H1 (cell line): ENCODE results near the gene ZNG1F.
"Not testable (repeated sequence)": the region's sequence is repeated elsewhere in the genome, so short reads cannot be mapped to it uniquely, and the experiment has no call there.

Experiments
- CHD1 ChIP-seq: IDR thresholded peaks from 2 replicates; pipeline ENCODE4 v1.6.1; 2012; ENCODE audit warnings: low read depth, low read length, improper control_type of control experiment
- EGR1 ChIP-seq: IDR thresholded peaks from 2 replicates; pipeline ENCODE4 v1.6.1; 2011; ENCODE audit warnings: low read depth, low read length, borderline replicate concordance
- JUN ChIP-seq: IDR thresholded peaks from 2 replicates; pipeline ENCODE4 v1.6.1; 2011; ENCODE audit warnings: low read depth, mild to moderate bottlenecking, improper control_type of control experiment, low read length
- JUND ChIP-seq: IDR thresholded peaks from 2 replicates; pipeline ENCODE4 v1.6.1; 2011; ENCODE audit warnings: mild to moderate bottlenecking, improper control_type of control experiment, low read length
- KDM1A ChIP-seq: fragments of 200-600, 300-600 bp; sonication (generic); IDR thresholded peaks from 2 replicates; pipeline ENCODE4 v1.7.1; 2016; ENCODE audit warnings: mild to moderate bottlenecking, low read length, borderline replicate concordance
- POLR2A ChIP-seq, 2 experiments: IDR thresholded peaks; 1 replicate in 1 of 2; 2 replicates in 1 of 2; pipeline ENCODE4 v1.6.1; 2011; ENCODE audit warnings: low read depth in 2 of 2, low read length in 2 of 2, mild to moderate bottlenecking in 2 of 2; ENCODE audit errors: control extremely low read depth in 1 of 2
- SP2 ChIP-seq: IDR thresholded peaks from 2 replicates; pipeline ENCODE4 v1.6.1; 2012; ENCODE audit warnings: mild to moderate bottlenecking, low read length, inconsistent platforms
- SRF ChIP-seq: IDR thresholded peaks from 2 replicates; pipeline ENCODE4 v1.6.1; 2011; ENCODE audit warnings: mild to moderate bottlenecking, low read depth, low read length, moderate library complexity
- TF ChIP-seq, protein P1 (sequence below): IDR thresholded peaks from 2 replicates; pipeline ENCODE4 v1.6.1; 2012; ENCODE audit warnings: inconsistent platforms
- TF ChIP-seq, protein P2 (sequence below), 3 experiments: IDR thresholded peaks; 1 replicate in 2 of 3; 2 replicates in 1 of 3; pipeline versions ENCODE4 v1.5.1 to v1.6.1; 2011; ENCODE audit warnings: low read length in 3 of 3, mild to moderate bottlenecking in 3 of 3, inconsistent platforms in 2 of 3, low read depth in 1 of 3, moderate library complexity in 1 of 3; ENCODE audit not compliant: insufficient read depth in 1 of 3; ENCODE audit errors: control extremely low read depth in 1 of 3

DNA sequence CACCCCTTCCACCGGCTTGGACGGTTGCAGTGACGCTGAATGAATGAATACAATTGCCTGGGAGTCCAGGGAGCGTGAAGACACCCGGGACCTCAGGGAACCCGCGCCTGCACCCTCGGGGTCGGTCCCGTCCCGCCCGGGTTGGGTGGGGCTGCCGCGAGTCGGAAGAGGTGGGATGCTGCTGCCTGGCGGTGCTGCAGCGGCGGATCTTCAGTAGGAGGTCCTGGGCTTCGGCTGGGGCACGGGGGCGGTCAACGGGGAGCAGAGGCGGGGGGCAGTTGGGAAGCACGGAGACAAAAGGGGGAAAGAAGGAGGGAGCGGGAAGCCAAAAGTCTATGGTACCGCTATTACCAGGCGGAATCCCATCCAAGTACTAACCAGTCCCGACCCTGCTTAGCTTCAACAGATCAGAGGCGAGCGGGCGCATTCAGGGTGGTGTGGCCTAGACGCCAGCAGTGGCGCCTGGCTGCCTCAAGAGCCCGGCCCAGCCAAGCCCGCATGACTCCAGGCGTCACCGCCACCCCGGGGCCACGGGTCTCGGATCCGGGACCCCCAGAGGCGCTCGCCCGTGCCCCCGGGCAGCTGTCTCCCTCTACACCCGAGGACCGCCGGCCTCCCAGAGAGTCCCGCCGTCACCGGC lies 48.1 kb upstream of the ZNG1F start:
- not testable (repeated sequence) for TF ChIP-seq JUND; SP2; CHD1; POLR2A (IDR thresholded peaks at IDR 0.05; ENCODE audit: control extremely low read depth in 1 of 2, low read depth in 2 of 2, low read length in 2 of 2); KDM1A; EGR1; SRF; JUN
- TF ChIP-seq, protein P1, sequence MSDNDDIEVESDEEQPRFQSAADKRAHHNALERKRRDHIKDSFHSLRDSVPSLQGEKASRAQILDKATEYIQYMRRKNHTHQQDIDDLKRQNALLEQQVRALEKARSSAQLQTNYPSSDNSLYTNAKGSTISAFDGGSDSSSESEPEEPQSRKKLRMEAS, result not testable (repeated sequence)
- TF ChIP-seq, protein P2, sequence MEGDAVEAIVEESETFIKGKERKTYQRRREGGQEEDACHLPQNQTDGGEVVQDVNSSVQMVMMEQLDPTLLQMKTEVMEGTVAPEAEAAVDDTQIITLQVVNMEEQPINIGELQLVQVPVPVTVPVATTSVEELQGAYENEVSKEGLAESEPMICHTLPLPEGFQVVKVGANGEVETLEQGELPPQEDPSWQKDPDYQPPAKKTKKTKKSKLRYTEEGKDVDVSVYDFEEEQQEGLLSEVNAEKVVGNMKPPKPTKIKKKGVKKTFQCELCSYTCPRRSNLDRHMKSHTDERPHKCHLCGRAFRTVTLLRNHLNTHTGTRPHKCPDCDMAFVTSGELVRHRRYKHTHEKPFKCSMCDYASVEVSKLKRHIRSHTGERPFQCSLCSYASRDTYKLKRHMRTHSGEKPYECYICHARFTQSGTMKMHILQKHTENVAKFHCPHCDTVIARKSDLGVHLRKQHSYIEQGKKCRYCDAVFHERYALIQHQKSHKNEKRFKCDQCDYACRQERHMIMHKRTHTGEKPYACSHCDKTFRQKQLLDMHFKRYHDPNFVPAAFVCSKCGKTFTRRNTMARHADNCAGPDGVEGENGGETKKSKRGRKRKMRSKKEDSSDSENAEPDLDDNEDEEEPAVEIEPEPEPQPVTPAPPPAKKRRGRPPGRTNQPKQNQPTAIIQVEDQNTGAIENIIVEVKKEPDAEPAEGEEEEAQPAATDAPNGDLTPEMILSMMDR (IDR thresholded peaks at IDR 0.05; ENCODE audit: control extremely low read depth in 1 of 3, insufficient read depth in 1 of 3, low read depth in 1 of 3, low read length in 3 of 3), result not testable (repeated sequence)
